GM12891 (cell line): ENCODE measurements around the gene VAMP8.
"Not testable (repeated sequence)": the region's sequence is repeated elsewhere in the genome, so short reads cannot be mapped to it uniquely, and the experiment has no call there.

ENCODE experiments used
- DNase-seq: peaks from one replicate; pipeline ENCODE4 v3.0.0; 2011; ENCODE audit warnings: low spot score; ENCODE audit not compliant: insufficient read length
- FAIRE-seq: peaks from 2 replicates; lab custom pipeline; 2011; peaks lifted over from hg19 to GRCh38; lab: Jason Lieb, UNC
- PAX5 ChIP-seq: IDR thresholded peaks from 2 replicates; pipeline ENCODE4 v1.6.1; 2011; ENCODE audit warnings: low read length, moderate library complexity, mild to moderate bottlenecking; ENCODE audit not compliant: insufficient read depth, severe bottlenecking
- POLR2A ChIP-seq: IDR thresholded peaks from 2 replicates; pipeline ENCODE4 v1.6.1; 2011; ENCODE audit warnings: low read depth, low read length, control low read depth
- POLR2AphosphoS5 ChIP-seq: IDR thresholded peaks from 2 replicates; pipeline ENCODE4 v1.6.1; 2011; ENCODE audit warnings: low read depth, low read length, control low read depth
- POU2F2 ChIP-seq: IDR thresholded peaks from 2 replicates; pipeline ENCODE4 v1.6.1; 2011; ENCODE audit warnings: low read depth, mild to moderate bottlenecking, control low read depth, low read length, moderate library complexity
- SPI1 ChIP-seq: IDR thresholded peaks from 2 replicates; pipeline ENCODE4 v1.6.1; 2011; ENCODE audit warnings: low read depth, low read length, control low read depth
- TAF1 ChIP-seq: IDR thresholded peaks from 2 replicates; pipeline ENCODE4 v1.6.1; 2011; ENCODE audit warnings: low read depth, low read length, control low read depth

VAMP8 gene

DNA sequence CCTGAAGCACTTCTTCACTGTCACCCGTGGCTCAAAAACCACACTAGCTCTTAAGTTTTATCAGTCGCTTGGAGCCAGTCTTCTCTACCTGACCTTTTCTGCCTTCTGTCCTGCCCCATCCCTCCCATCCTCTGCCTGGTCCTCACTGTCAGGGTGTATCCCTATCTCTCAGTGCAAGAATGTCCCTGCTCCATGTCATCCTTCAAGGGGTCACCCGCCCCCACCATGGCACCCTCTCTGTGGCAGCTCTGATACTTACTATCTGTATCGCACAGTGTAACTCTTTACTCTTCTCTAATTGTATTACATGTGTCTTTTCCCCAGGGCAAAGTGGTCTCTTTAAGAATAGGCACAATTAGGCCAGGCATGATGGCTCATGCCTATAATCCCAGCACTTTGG lies 11.3 kb downstream of the VAMP8 start:
- DNase-seq (no peak), FAIRE-seq (no peak)

DNA sequence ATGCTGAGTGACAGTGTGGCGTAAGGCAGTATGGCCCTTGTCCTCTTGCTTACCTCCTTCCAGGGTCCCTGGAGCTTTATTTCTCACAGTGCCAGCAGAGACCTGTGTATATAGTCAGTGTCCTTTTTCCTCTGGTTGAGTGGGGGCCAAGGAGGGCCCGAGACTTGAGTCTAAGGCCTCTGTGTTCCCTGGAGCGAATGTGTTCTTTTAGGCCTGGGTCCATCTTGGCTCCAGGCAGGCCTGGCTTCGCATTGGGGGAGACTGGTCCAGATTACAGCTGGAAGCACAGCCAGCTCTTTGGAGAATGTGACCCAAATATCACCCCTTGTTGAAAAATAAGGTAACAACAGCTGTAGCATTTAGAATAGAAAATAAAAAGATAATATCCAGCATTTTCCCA lies 11.8 kb downstream of the VAMP8 start:
- no peak for DNase-seq
- FAIRE-seq: no peak
- TF ChIP-seq POU2F2: no peak

More for the DNA sequence above, 11.3 kb downstream of the VAMP8 start:
- TF ChIP-seq POLR2A: no peak

DNA sequence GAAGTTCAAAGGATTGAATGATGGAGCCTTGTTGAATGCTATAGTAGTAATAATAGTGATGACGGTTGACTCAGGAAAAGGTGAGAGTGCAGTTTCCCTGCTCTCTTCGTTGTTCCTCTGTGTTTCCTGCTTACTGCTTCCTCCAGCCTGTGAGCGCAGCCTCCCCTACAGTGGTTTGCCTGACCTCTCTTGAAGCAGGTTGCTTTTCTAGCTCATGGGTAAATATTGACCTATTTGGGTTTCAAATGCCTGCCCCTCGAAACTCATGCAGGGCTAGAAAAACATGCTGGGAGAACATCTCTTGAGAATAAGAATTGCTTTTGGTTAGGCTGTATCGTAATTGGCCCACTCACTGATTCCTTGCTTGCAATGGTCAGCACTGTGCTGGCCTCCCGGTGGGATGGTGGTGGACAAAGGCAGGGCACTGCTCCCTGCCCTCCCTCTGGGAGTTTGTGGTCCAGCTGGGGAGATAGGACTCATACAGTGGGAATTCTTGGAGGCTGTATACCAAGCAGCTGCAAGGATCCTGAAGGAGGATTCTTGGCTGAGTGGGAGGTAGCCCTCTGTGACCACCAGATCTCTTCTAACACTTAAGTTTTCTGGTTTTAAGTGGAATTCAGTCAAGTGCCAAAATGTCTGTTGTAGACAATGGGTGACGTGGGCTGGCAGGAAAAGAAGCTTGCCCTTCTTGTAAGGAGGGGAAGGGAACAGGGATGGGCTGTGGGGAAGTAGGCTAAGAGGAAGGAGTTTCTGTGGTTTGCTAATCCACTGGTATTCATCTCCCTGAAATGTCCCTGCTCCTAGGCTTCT lies 12.8 kb downstream of the VAMP8 start:
- FAIRE-seq (no peak), DNase-seq (no peak)
- TF ChIP-seq TAF1 (no peak), PAX5 (no peak), SPI1 (no peak), POLR2AphosphoS5 (no peak), POLR2A (no peak), POU2F2 (no peak)

DNA sequence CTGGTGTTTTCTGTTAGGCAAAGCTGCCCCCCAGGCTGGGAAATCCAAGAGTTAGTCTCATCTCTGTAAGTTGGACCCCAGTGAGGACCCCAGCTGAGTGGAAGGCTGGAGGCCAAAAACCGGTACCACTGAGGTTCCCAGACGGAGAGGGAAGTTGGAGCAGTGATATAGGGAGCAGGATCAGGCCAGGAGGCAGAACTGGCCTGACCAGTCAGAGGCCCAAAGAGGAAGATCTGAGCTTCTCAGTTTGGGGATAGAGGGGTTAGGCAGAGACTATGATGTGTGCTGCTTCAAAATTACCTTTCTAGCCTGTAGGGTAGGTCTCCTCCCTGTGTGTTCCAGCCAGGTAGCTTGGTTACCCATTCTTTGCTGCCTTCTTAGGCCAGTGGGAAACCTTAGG lies 13.6 kb downstream of the VAMP8 start:
- FAIRE-seq (no peak), DNase-seq (no peak)
- no peak for TF ChIP-seq POLR2AphosphoS5
- no peak for TF ChIP-seq SPI1
- no peak for TF ChIP-seq POU2F2
- no peak for TF ChIP-seq POLR2A
- TF ChIP-seq PAX5: no peak
- no peak for TF ChIP-seq TAF1

DNA sequence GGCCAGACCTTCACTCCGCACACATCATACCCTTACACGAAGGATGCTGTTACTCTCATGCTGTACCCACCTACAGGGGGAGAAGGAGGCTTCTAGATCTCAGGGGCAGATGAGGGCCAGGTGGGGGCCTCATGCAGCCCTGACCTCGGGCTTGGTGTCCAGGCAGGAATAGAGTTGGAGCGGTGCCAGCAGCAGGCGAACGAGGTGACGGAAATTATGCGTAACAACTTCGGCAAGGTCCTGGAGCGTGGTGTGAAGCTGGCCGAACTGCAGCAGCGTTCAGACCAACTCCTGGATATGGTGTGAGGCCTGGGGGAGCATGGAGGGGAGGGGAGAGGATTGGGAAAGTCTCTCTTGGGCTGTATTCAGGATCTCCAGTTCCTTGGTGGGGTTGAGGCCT lies 14.2 kb downstream of the VAMP8 start:
- no peak for FAIRE-seq
- DNase-seq: no peak
- TF ChIP-seq POU2F2 (no peak), TAF1 (no peak), SPI1 (no peak), POLR2A (no peak), POLR2AphosphoS5 (no peak), PAX5 (no peak)

DNA sequence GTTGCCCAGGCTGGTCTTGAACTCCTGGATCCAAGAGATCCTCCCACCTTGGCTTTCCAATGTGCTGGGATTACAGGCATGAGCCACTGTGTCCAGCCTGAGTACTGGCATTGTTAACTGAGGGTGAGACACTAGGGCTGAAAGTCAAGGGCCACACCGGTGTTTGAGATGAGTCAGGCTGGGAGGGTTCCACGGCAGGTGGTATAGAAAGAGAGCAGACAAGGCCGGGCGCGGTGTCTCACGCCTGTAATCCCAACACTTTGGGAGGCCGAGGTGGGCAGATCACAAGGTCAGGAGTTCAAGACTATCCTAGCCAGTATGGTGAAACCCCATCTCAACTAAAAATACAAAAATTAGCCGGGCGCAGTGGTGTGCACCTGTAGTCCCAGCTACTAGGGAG lies 14.9 kb downstream of the VAMP8 start:
- DNase-seq, FAIRE-seq: not testable (repeated sequence)

DNA sequence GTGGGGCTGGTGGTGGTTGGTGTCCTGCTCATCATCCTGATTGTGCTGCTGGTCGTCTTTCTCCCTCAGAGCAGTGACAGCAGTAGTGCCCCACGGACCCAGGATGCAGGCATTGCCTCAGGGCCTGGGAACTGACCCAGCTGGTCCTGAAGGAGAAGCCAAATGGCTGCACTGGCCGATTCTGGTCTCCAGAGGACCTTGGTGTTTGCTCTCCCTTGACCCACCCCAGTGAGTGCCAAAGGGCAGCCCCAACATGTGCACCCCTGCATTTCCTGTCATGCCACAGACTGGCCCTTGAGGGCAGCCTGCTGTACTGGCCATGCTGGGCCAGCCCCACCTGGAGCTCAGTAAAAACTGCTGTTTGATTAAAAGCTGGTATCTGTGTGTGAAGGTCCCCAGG lies 15.6 kb downstream of the VAMP8 start:
- FAIRE-seq (no peak), DNase-seq (no peak)
- TF ChIP-seq POLR2AphosphoS5 (no peak), PAX5 (no peak), TAF1 (no peak), POU2F2 (no peak), POLR2A (no peak), SPI1 (no peak)

DNA sequence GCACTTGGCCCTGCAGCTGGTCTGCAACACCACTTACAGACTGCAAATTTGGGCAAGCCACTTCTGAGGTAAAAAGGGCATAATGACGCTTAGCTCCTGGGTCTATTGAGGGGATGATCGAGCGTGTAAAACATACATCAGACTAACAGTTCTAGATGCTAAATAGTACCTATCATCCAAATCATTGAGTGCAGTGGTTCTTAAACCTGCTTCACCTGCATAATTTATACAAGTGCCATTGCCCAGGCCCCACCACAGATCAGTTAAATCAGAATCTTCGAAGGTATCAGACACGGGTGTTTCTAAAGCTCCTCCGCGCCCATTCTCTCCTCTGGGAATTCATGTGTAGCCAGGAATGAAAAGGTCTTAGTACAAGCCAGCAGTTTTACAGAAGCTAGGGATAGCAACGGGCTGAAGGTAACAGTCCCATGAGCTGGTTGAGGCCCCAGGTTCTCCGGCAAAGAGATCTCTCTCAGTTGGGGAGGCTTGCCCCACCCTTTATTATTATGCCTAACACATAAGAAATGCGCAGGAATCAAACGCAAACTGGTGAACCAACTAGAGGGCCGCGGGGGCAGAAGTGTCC lies 17.4 kb downstream of the VAMP8 start:
- TF ChIP-seq POLR2AphosphoS5: no peak
- TF ChIP-seq POLR2A: no peak
- TF ChIP-seq PAX5: no peak
- no peak for TF ChIP-seq SPI1
- no peak for TF ChIP-seq POU2F2
- no peak for TF ChIP-seq TAF1
- DNase-seq (no peak), FAIRE-seq (peak; percentile 56)

DNA sequence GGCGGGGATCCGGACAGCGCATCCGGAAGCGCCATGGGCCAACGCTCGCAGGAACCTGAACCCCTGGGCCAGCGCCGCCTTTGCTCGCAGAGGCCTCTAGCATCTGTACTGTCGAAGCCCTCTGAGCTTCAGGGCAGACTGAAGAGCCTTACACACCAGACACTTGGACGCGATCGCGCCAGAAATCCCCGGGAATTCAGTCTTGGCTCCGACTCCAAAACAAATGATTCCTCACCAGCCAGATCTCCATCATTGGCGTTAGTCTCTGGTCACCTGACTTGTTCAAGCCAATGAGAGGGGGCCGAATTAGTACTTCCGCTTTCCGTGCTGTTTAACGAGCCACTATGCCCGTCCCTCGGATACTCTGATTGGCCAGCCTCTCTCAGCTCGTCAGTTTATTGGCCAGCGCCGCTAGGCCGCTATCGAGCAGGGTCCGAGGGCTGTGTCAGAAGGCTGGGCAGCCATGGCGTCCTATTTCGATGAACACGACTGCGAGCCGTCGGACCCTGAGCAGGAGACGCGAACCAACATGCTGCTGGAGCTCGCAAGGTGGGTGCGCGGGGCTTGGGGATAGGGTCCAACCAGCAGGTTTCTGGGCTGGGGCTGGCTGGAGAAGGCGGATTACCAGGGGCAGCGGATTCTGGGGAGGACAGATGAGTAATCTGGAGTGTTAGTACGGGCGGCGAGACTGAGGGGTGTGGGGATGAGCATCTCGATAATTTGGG lies 18.1 kb downstream of the VAMP8 start, which contains the start of gene RNF181:
Gene RNF181 (plus strand): TSS at position 445 of the 725 bp plus-strand sequence. CDS start 19 bp downstream, at position 464.
- FAIRE-seq: peak; percentile 97
- TF ChIP-seq POU2F2 (no peak), SPI1 (peak; percentile 55), POLR2A (peak; percentile 78), PAX5 (no peak), POLR2AphosphoS5 (peak; percentile 84), TAF1 (peak; percentile 43)
- peak; percentile 97 for DNase-seq

DNA sequence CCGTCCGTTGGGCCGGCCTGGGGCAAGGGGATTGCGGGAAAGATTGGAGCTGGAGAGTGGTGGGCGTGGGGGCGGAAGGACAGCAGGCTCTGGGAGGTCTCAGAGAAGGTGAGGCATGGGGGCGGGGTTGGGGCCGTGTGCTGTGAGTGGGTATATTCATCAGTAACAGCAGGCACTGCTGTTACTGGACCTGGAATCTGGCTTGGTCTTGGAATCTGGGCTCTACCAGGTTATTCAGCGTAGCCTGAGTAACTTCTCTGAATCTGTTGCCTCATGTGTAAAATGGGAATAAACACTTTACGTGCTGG lies 18.6 kb downstream of the VAMP8 start:
- TF ChIP-seq TAF1: no peak
- TF ChIP-seq SPI1: no peak
- no peak for TF ChIP-seq POU2F2
- TF ChIP-seq POLR2AphosphoS5: no peak
- TF ChIP-seq POLR2A: no peak
- no peak for TF ChIP-seq PAX5
- FAIRE-seq: no peak
- no peak for DNase-seq
